Fibroblast of skin of left quadriceps (primary cell): ENCODE data around the gene HOTAIR.
A peak's percentile ranks its signal among the peaks of the same experiment; 100 is the strongest.

Experiments
- DNase-seq, 2 experiments: peaks; one replicate each; pipeline ENCODE4 v3.0.0-alpha.2; 2013; ENCODE audit warnings: low read depth in 2 of 2

The HOTAIR gene

DNA sequence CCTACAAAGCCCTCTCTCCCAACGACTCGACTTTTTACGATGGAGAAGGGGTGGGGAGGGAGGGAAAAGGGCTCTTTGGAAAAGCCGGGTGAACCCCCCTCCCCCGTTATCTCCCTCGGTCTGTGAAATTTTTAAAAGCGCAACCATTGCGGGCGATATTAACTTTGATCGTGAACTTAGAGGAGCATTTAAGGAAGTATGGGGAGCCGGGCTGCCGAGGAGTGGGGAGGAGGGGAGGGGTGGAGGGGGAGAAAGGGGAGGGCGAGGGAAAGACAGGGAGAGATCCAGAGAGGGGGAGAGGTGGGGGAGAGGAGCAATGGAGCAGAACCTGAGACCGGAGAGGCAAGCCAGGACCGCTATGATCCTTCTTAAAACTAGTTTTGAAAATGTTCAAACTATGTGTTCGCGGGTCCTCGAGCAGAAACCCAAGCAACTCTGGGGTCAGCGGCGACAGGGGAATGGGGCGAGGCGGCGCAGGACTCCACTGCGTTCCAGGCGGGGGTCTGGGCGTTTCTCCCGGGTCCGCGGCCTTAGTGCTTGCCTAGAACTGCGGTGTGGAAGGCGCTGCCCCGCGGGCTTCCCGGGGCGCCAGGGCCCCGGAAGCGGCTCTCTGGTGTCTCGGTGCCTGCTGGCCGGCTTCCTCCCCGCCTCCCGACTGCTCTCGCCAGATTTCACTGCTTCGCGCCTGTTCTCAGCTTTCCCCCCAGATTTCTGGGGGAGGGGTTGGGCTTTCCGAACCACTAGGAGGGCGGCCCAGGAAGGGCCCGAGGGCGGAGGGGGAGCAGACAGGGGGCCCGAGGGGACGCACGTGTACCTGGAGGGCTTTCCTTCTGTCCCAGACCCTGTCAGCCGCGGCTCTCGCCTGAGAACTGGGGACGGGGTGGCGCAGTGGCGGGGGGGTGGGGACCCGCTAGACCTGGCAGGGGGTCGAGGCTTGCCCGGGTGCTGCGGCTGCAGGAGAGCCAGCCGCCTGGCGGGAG, at the start of gene HOTAIR:
HOTAIR (minus strand) TSS at position 871 of the 980 bp plus-strand sequence.
- no peak for DNase-seq

DNA sequence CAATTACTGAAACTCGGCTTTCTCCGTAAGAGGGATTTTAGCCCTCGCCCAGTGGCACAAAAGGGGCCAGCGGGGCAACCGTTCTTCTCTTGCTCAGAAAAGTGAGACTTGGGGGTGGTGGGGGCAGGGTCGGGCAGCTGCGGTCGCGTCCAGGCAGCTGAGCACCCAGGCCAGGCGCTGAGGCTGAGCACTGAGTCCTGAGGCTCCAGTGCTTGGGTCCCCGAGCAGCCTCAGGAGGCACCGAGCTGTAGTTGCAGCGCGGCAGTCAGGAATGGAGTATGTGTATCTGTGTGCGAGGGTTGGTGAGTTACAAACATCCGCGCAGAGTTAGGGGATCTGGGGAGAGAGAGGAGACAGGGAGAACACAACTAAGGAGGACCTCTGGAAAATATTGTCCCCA, 49.4 kb upstream of the HOTAIR start:
- DNase-seq: no peak

DNA sequence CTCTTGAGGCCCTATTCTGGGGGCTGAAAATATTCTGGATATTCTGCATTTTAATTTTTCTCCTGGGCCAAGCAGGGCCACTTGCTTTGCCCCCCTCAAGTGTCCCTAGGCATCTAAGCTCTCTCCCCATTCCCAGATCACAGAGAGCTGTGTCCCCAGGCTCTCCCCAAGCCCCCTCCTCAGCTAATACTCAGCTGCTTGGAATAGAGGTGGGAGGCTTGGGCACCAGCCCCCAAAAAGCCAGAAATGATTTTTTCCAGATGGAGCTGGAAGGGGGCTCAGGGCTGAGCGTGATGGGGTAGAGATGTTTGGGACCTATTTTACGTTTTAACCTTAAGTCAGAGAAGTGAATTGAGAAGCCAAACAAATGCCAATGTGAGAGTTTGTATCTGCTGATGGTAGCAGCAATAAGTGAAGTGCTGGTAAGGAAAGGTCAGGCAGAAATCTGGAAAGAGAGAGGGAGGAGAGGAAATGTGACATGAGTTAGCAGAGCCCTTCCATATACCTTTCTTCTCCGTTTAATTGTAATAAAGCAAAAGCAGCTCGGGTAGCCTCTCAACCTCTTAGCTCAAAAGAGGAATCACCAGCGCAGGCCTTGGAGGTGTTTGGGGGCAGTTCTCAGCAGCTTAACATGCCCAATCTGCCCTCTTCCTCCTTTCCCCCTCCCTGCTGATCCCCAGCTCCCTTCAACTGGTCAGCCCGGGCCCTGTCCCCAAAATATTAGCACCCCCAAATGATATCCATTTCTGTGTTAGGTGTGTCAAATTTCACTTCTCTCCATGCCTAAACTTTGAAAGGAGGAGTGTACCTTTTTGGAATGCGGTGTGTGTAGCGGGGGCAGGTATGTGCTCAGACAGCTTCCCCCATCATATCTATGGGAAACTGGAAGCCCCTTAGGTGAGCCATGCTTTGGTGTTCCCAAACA, 48.5 kb upstream of the HOTAIR start:
- no peak for DNase-seq

DNA sequence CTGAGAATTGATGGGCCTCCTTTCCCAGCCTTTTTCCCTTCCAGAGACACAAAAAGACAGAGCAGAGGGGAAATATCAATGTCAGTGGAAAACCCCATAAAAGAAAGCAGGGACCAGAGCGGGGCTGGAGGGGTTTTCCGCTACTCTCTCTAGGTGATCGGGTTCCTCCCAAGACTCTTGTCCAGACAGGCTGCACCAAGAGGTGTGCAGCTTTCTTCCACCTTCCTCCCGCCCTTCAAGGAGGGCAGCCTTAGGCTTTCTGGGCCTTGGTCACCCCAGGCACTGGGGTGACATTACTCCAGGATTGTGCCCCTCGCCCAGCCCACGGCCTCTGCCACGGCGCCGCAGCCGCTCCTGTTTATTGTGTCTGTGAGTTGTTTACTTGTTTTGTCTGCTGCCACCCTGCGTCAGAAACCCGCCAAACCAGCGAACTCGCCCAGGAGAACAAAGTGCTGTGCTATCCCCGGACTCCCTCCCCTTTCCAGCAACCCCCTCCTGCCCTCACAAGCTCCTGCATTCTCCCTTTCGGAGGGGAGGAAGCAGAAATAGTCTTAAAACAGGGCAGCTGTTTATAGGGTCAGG, 46.8 kb upstream of the HOTAIR start:
- no peak for DNase-seq

DNA sequence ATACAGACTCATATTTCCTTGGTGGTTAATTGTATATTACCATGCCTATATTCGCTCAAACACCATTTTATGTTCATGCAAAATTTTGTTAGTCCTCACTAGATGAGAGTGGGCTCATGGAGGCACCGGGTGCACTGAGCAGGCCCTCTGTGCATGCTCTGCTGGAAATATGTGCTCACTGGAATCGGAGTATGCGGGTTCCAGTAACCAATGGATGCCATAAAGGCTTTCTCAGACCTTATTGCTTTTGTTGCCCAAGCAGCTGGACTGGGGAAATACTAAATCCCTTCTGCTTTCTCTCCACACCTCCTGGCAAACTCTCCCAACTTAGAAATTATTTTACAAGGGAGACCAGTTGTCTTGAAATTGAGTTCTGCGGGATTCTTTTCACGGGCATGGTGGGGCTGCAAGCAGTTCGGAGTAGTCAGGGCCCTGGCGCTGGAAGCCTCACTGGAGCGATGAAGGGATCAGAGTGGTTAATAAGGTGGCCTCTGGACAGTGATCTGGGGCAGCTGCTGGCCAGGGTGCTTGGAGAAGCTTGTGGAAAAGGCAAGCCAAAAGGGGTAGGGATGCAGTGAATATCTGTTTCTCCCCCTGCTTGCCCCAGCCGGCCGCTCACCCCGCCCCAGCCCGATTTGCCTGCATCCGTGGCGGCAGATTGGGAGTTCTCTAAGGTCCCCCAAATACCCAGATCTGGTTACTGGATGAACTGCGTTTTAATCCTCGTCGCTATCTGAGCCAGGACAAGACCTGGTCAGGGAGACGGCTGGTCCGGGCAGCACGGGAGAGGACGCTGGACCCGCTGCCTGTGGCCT, 46.0 kb upstream of the HOTAIR start:
- no peak for DNase-seq

DNA sequence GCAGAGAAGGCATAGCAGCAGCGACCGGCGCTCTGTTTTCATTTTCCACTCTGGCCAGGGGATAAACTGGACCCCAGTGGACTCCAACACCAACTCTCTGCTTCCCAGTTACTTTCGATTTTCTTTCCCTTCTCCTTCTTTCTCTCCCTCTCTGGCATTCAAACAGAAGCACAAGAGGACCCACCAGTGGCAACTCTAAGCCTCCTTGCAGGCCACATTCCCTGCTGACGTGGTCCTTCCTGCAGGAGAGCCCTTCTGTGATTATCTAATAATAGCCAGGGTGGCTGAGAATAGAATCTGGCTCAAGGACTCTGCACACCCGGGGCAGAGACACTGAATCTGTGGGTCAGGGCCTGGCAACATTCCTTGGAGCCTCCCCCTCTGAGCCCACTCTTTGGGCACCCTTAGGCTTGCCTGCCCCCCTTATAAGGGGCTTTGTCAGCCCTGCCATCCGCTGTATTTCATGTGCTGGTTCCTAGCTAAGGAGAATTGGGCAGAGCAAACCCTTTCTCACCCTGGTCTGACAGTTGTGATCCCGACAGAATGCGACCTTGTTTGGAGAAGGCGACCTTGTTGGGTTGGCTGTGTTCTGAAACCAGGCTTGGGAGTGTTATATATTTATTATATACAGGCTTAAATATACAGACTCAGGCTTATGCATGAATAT, 45.3 kb upstream of the HOTAIR start:
- DNase-seq: no peak

DNA sequence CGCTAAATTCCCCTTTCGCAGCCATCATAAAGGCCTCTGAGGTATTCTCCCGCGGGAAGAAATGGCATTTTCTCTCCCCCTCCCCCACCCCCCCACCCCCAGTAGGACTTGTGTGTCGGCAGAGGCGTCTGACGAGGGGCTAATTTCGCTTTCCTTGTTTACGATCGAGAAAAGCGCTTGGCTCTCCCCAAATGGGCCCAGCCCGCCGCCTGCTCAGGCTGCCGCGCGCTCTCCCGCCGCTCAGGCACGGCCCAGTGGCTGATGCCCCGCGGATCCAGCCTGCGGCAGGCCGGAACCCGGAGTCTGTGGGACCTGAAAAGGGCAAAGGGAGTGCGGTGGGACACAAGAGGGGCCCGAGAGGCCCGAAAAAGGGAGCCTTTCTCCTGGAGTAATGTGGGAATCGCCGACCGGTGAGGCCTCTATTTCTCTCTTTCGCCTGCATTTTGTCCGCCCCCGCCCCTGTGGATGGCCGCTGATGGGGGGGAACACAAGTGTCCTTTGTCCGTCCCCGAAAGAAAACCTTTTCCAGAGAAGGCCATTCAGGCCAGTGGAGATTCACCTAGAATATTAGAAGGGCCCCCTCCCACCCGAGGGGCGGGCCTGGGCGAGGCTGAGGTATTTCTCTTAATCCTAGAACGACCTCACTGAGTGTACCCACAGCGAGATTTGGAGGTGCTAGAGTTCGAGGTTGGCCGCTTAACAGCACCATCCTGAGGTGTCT, 44.5 kb upstream of the HOTAIR start:
- DNase-seq: no peak

DNA sequence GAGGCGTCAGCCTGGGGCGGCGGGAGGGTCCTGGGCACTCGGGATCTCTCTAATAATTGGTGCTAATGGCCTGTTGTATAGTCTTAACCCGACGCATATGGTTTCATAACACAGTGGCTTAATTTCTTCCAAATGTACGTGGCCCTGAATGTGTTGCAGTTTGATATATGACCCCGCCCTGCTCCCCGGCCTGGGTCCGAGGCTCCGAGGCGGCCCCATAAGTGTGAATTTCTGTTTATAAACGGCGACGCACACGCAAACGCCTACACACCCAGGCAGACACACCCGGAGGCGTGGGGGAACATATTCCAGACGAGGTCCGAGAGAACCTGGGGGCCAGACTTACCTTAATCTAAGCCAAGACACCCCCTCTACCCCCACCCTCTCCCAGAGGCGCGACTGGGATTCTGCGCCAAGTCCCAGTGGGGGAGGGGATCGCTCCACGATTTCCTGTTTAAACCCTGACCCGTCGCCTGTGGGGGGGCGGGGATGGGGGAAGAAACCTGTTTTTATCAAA, 43.8 kb upstream of the HOTAIR start:
- peak in 1 of 2 experiments; percentile 58 for DNase-seq

DNA sequence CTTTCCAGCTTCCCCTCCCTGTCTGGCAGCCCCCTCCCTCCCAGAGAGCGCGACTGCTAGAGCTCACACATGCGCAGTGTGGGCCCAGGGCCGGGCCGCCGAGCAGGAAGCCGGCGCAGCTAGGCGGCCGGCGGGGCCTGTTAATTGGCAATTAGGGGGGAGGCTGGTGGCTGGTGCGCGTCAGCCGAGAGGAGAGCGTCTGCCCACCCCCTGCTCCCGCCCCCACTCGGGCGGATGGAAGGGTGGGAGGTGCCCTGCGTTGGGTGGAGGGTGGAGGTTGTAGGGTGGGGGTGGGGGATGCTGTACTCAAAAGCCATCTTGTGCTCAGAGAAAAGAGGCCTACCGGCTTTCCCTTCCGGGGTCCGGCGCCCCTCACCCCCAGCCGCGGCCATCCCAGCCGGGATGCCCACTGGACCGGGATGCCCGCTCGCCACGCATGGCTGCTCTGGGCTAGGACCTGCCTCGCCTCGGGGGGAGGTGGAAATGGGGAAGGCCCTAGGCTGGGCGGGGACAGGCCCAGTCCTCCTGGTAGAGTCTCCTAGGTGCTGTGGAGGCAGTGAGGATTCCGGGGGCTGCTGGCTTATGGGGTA, 43.2 kb upstream of the HOTAIR start:
- DNase-seq: peak; percentile 96

DNA sequence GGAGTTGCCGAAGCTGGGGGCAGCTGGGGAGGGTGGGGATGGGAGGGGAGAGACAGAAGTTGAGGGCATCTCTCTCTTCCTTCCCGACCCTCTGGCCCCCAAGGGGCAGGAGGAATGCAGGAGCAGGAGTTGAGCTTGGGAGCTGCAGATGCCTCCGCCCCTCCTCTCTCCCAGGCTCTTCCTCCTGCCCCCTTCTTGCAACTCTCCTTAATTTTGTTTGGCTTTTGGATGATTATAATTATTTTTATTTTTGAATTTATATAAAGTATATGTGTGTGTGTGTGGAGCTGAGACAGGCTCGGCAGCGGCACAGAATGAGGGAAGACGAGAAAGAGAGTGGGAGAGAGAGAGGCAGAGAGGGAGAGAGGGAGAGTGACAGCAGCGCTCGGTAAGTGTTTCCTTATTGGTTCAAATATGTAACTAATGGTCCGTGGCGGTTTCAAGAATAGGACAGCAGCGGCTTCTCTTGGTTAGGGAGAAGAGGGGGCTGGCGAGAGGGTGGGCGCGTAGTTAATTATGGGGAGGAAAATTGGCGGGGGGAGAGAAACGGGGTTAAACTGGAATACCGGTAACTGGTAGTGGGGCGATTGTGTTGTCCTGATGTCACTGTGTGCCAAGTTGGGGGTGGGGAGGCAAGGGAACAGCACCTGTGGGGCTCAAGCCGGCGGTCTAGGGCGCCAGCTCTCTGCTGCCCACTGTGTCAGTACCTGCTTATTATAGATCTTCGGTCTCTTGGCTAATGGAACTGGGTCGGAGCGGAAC, 42.5 kb upstream of the HOTAIR start:
- DNase-seq: no peak

DNA sequence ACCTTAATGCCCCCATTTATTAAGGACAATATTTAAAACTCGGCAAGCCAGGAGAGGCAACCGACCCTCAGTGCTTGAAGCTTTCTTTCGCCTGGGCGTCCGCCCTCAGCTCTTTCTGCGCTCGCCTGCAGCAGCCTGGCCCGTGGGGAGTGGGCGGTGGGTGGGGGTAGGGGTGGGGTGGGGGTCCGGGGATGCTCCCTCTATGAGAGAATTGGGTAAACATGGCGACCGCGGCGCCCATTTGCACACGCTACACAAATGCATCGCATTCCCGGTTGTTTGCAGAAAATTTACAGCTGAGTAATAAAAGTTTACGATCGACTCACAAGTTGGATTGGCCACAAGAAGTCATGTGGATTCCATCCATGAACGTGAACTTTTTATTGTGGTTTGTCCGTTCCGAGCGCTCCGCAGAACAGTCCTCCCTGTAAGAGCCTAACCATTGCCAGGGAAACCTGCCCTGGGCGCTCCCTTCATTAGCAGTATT, 41.8 kb upstream of the HOTAIR start:
- peak; percentile 94 for DNase-seq

DNA sequence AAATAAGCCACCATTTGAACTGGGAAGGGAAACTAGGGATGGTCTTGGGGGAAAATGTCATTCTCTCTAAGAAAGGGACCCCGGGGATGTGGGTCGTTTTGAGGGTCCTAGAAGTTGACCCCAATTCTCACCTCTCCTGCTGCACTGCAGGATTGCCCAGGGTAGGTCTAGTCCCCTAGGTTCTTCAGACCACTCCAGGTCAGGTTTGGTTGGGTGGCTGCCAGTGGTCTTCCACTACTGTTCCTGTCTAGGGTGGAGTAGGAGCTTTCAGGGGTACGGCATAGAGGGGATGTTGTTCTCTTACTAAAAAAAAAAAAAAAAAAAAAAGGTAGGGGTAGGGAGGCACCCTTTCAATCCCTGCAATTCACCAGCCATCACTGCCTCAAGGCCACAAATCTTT, 41.3 kb upstream of the HOTAIR start:
- DNase-seq: no peak

DNA sequence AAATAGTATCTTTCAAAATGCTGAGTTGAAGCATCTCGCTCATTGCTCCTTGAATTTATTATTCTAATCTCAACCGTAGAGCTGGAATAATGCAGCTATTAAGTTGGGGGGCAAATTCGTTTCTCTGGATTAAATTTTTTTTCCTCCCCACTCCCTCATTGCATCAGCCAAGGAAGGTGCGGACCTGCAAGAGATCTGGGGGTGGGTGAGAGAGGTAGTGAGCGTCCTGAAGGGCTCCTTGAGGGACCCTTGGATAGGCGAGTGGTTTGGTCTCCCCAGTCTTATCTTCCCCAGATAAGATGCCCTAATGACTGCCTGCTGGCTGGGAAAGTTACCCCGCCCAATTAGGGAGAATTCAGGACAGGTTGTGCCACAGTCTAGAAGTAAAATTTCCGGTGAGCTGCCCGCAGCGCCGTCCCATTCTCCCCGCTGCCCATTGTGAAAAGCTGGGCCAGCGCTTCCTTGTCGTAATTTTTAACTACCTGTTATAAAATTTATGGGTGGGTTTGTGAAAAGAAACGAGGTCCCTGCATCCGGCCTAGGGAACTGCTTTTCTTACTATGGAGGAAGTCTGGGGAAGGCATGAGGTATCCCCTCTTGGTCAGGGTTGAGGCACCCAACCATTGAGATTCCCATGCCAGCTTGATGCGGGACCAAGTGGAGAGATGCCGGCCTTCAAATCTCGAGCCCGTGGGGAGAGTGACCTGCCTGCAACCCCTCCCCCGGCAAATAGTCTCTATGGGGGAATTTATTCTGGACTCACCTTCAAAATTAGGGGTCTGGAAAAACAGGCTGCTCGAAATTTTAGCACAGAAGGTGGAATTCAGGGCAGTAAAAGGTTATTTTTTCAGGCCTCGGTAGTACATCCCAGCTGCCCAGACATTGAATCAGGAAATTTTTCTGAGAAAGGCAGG, 40.5 kb upstream of the HOTAIR start:
- no peak for DNase-seq

DNA sequence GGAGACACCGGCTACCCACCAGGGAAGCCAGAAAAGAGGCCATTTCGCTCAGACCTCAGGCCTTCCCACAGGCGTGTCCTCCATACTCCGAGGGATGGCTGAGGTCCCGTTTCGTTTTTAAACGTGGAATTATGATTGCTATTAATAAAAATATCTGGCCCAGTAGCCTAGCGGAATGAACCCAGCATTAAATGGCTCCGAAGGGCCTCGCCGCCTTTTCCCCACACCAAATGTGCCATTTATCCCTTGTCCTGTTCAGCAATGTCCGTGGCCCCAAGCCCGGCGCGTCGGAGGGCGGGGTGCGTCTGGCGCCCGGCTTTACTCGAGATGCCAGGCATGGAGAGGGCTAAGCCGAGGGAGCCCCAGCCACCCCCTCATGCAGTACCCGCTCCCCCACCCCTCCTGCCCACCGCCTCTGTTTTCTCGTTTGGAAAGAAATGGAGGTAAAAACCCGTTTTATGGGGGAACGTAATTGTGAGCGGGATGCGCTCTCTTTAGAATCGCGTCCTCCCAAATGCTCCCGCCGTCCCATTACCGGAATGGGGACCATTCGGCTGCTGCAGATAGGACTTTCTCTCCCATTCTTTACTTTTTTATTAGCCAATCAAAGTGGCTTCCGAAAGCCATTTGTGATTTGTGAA, 39.7 kb upstream of the HOTAIR start:
- no peak for DNase-seq

DNA sequence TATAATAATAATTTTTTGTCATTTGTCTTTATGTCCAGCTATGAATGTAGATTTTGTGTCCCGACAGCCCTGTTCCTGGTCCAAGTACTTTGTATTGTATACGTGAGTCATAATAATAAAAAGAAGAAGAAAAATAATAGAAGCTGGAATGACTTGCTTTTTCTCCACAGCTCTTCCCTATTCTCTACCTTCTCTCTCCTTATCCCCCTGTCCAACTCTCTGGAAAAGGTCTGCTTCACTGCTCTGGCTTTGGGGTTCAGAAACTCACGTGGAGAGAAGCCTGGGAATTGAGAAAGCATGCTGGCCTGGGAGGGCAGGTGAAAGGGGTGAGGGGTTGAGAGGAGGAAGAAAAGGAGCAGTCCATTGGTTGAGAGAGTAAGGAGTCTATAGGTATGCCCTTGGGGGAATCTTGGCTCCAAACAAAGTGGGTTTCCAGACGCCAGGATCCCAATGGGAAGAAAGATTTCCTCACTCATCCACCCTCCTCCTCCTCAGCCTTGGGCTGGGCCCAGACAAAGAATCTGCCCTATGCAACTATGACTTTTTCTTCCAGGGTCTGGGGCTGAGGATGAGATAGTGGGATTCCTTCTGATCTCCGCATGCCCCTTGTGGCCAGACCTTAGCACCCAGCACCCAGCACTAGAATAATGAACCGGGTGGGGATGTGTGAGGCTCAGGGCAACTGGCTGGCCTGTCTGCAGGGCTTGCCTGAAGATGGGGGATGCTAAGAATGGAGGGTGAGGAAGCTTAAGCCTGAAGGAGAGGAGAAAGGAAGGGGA, 38.1 kb upstream of the HOTAIR start:
- no peak for DNase-seq
